K562 (cell line): ENCODE results near the gene CBS.
"Not testable (repeated sequence)": the region's sequence is repeated elsewhere in the genome, so short reads cannot be mapped to it uniquely, and the experiment has no call there.

Source experiments
- RBBP5 ChIP-seq: fragments of 200-600 bp; sonication (generic); IDR thresholded peaks from 2 replicates; pipeline ENCODE4 v1.6.1; 2012; ENCODE audit warnings: borderline replicate concordance, mild to moderate bottlenecking, low read length, control low read depth, inconsistent platforms; ENCODE audit not compliant: insufficient read depth, poor library complexity, severe bottlenecking
- STAG1 ChIP-seq: sonication (generic); formaldehyde crosslinking; IDR thresholded peaks from 2 replicates; pipeline ENCODE4 v1.5.0; 2020; ENCODE audit warnings: missing genetic modification reagents, borderline replicate concordance

DNA sequence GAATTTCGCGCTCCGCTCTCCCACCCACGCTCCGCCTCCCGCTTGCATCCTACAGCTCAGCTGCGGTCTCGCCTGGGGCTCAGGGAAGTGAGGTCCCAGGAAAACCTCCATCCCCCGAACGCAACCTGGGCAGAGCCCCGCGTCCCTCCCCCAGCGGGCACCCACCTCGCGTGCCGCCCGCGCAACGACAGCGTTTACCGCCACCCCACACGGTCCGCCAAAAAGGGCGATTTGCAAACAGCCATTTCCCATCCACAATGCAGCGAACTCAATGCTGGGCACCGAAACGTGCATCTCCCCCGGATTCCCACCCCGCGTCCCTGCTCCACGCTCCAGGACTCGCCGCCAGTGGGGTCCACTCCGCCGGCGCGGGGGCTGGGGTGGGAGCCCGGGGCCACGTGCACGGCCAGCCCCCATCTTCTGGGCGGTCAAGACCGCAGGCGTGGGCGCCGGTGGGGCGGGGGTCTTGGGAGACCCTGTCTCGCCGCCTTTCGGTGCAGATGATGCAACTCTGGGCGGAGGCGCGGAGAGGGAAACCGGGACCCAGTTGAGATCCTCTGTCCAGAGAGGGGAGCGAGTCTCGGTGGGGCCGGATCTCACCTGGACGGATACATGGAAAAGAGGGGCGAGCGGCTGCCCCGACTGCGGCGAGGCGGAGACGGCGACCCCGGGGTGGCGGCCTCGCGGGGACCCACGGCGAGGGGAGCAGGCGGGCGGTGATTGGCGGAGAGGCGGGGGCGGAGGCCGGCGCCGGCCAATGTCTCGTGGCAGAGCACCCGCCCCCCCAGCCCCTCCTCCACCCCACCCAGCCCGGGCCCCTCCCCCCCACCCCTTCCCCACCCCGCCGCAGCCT is at the start of gene CBS:
- not testable (repeated sequence) for TF ChIP-seq RBBP5; STAG1 (CRISPR knock-in tag)
